ENCODE results near the gene TTC9B.

TTC9B gene

GRCh38 chr19:40251991-40252390, 33.8 kb upstream of the TTC9B start:
- TF ChIP-seq CTCF (IDR thresholded peaks at IDR 0.05; ENCODE audit: insufficient read depth, low read length) (no peak), GABPA (IDR thresholded peaks at IDR 0.05; ENCODE audit: low read depth) (no peak), REST (IDR thresholded peaks at IDR 0.05; ENCODE audit: insufficient replicate concordance, low read depth) (no peak), POLR2AphosphoS5 (IDR thresholded peaks at IDR 0.05; ENCODE audit: low read depth) (no peak), SPI1 (IDR thresholded peaks at IDR 0.05; ENCODE audit: borderline replicate concordance, low read depth) (no peak)
- no peak for DNase-seq (ENCODE audit: low read depth in 1 of 2, low spot score in 1 of 2)
- H3K27me3 ChIP-seq (ENCODE audit: insufficient read depth, poor library complexity, severe bottlenecking): no peaks in the 10 kb centered on the region
- H3K4me3 ChIP-seq (replicated peaks; ENCODE audit: insufficient read depth, low read length): no peak overlapping the region
- H3K27ac ChIP-seq (replicated peaks): no peak overlapping the region

GRCh38 chr19:40251244-40251643, 33.1 kb upstream of the TTC9B start:
- TF ChIP-seq SPI1 (IDR thresholded peaks at IDR 0.05; ENCODE audit: borderline replicate concordance, low read depth) (no peak), CTCF (IDR thresholded peaks at IDR 0.05; ENCODE audit: insufficient read depth, low read length) (no peak), REST (IDR thresholded peaks at IDR 0.05; ENCODE audit: insufficient replicate concordance, low read depth) (no peak), GABPA (IDR thresholded peaks at IDR 0.05; ENCODE audit: low read depth) (no peak), POLR2AphosphoS5 (IDR thresholded peaks at IDR 0.05; ENCODE audit: low read depth) (no peak)
- H3K27ac ChIP-seq (replicated peaks): no peak overlapping the region
- no peak for DNase-seq (ENCODE audit: low read depth in 1 of 2, low spot score in 1 of 2)
- no peak overlapping the region for H3K4me3 ChIP-seq (replicated peaks; ENCODE audit: insufficient read depth, low read length)
- H3K27me3 ChIP-seq (ENCODE audit: insufficient read depth, poor library complexity, severe bottlenecking): no peaks in the 10 kb centered on the region

- no peak for DNase-seq (ENCODE audit: low read depth in 1 of 2, low spot score in 1 of 2)
- no peak overlapping the region for H3K4me3 ChIP-seq (replicated peaks; ENCODE audit: insufficient read depth, low read length)
- H3K27ac ChIP-seq (replicated peaks): no peak overlapping the region
- H3K27me3 ChIP-seq (ENCODE audit: insufficient read depth, poor library complexity, severe bottlenecking): no peaks in the 10 kb centered on the region
- no peak for TF ChIP-seq POLR2AphosphoS5 (IDR thresholded peaks at IDR 0.05; ENCODE audit: low read depth)
- TF ChIP-seq REST (IDR thresholded peaks at IDR 0.05; ENCODE audit: insufficient replicate concordance, low read depth): no peak
- no peak for TF ChIP-seq CTCF (IDR thresholded peaks at IDR 0.05; ENCODE audit: insufficient read depth, low read length)
- TF ChIP-seq GABPA (IDR thresholded peaks at IDR 0.05; ENCODE audit: low read depth): no peak
- no peak for TF ChIP-seq SPI1 (IDR thresholded peaks at IDR 0.05; ENCODE audit: borderline replicate concordance, low read depth)
Measured at GRCh38 chr19:40249781-40250180, 31.6 kb upstream of the TTC9B start.
